Body of pancreas (tissue), 4 donors: ENCODE results near the gene HYAL1. TPM values are rescaled to one million over a fixed set of nuclear protein-coding genes. Genes with fewer than 3 reads are reported as not detected.

Experiments used
- ATAC-seq: fragments of 150-250 bp; one replicate; pipeline ENCODE4 v1.9.1; 2016
- DNase-seq, 4 donors: peaks; one replicate each; pipeline ENCODE4 v3.0.0-alpha.2; 2019
- H3K27ac ChIP-seq, 4 donors: fragments of 200-600 bp; sonication (generic); 1 replicate in 3 of 4; 2 replicates in 1 of 4; pipeline versions ENCODE4 v1.5.1 to v1.6.1; 2016 to 2019; ENCODE audit warnings: mild to moderate bottlenecking in 1 of 4, mixed read lengths in 1 of 4, moderate library complexity in 1 of 4
- H3K27me3 ChIP-seq, 2 donors: fragments of 200-600 bp; sonication (generic); one replicate each; pipeline ENCODE4 v1.6.0; 2016; ENCODE audit warnings: mild to moderate bottlenecking in 1 of 2
- H3K36me3 ChIP-seq, 2 donors: fragments of 200-600 bp; sonication (generic); replicated peaks in 1 of 2; 2 replicates each; pipeline ENCODE4 v1.5.1; 2016; ENCODE audit warnings: low read depth in 2 of 2; ENCODE audit not compliant: insufficient read depth in 1 of 2
- H3K4me1 ChIP-seq: fragments of 200-600 bp; sonication (generic); one replicate; pipeline ENCODE4 v1.6.0; 2016
- H3K4me3 ChIP-seq, 2 donors: fragments of 200-600 bp; sonication (generic); 1 replicate in 1 of 2; 2 replicates in 1 of 2; pipeline ENCODE4 v1.5.1; 2016 to 2019
- H3K9me3 ChIP-seq, 3 donors: fragments of 200-600 bp; sonication (generic); 1 replicate in 2 of 3; 2 replicates in 1 of 3; pipeline ENCODE4 v1.5.1; 2016
- POLR2A ChIP-seq, 3 donors: fragments of 450-650 bp; IDR thresholded peaks; one replicate each; pipeline ENCODE4 v1.6.1; 2016; ENCODE audit warnings: antibody characterized with exemption in 3 of 3, mild to moderate bottlenecking in 2 of 3
- WGBS, 2 donors: methylation state at CpG; one replicate each; pipeline ENCODE4 v1.1.5; 2017; 5-methylcytosine and 5-hydroxymethylcytosine counted together
- intact Hi-C: fragments of 100-400 bp; cut with DNase I; formaldehyde crosslinking; loops from one replicate; pipeline ENCODE4 v1.15.1; 2023
- total RNA-seq, 2 donors: library from RNA; depleted of rRNA; stranded (reverse); fragments of >200 nt; gene quantifications; one replicate each; pipeline ENCODE4 v1.1.0, GENCODE V29; 2016
- TF ChIP-seq, protein P1 (sequence below), 7 experiments: fragments of 450-650 bp in 4 of 7; fragments of 200-600 bp in 3 of 7; sonication (generic) in 3 of 7; IDR thresholded peaks; one replicate each; pipeline ENCODE4 v1.5.1; 2016 to 2019; ENCODE audit warnings: antibody characterized with exemption in 7 of 7

HYAL1 gene
- total RNA-seq, 2 donors from 2014 or later, result 13.0 to 20.4 TPM

DNA sequence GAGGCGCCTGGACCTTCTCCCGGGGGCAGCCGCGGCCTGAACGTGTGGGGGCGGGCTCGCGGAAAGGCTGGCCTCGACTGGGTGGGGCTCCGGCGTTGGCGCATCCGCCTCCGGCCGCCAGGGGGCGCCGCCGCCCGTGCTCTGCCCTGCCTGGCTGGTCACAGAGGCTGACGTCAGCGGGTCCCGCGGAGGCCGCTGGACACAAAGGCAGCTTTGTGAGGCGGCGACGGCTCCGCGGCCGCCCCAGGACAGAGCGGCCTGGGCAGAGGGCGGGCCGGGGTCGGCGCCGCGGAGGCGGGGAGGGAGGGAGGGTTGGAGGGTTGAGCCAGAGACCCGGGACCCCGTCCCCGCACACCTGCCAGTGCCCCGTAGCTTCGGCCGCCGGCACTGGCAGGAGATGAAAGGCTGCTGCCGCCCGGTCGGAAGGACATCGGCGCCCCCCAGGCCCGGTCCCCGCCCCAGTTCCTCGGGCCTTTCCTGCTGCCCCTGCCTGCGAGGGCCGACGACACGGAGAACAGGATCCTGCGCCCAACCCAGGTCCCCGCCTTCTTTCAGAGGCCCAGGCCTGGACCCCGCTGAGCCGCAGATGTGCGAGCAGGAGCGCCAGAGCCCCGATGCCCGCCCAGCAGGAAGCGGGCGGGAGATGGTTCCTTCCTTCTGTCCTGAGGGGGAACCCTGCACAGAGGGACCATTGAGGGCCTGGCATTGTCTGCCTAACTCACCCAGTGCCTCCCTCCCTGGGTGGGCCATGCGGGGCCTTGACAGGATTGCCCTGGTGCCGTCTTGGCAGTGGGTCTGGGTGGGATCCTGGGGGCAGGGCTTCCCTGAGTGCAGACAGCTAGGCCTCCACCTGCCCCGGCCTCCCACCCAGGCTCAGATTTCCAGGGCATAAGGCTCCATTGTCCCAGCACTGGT lies 43.1 kb downstream of the HYAL1 start:
- Histone ChIP-seq H3K4me3 (peak overlapping the region in 1 of 2 donors; percentile 10), H3K27ac (peak overlapping the region; percentile 91 to 94 (median 93)), H3K36me3 (peaks cover 4 to 14% of the 10 kb centered on the region in 2 donors), H3K27me3 (no peaks in the 10 kb centered on the region), H3K4me1 (peaks cover 39% of the 10 kb centered on the region), H3K9me3 (no peaks in the 10 kb centered on the region)
- ATAC-seq, result peak; percentile 82
- WGBS, 2 donors, result 1% methylated on average over 14 to 62 of the region's 70 CpGs
- DNase-seq, result peak; percentile 95 to 97 (median 96)
- TF ChIP-seq POLR2A (IDR thresholded peaks at IDR 0.05), result peak; percentile 69 to 81 (median 70)
- TF ChIP-seq, protein P1, sequence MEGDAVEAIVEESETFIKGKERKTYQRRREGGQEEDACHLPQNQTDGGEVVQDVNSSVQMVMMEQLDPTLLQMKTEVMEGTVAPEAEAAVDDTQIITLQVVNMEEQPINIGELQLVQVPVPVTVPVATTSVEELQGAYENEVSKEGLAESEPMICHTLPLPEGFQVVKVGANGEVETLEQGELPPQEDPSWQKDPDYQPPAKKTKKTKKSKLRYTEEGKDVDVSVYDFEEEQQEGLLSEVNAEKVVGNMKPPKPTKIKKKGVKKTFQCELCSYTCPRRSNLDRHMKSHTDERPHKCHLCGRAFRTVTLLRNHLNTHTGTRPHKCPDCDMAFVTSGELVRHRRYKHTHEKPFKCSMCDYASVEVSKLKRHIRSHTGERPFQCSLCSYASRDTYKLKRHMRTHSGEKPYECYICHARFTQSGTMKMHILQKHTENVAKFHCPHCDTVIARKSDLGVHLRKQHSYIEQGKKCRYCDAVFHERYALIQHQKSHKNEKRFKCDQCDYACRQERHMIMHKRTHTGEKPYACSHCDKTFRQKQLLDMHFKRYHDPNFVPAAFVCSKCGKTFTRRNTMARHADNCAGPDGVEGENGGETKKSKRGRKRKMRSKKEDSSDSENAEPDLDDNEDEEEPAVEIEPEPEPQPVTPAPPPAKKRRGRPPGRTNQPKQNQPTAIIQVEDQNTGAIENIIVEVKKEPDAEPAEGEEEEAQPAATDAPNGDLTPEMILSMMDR (IDR thresholded peaks at IDR 0.05), result peak; percentile 93 to 100 (median 100)
- intact Hi-C loops, result no loop called here

DNA sequence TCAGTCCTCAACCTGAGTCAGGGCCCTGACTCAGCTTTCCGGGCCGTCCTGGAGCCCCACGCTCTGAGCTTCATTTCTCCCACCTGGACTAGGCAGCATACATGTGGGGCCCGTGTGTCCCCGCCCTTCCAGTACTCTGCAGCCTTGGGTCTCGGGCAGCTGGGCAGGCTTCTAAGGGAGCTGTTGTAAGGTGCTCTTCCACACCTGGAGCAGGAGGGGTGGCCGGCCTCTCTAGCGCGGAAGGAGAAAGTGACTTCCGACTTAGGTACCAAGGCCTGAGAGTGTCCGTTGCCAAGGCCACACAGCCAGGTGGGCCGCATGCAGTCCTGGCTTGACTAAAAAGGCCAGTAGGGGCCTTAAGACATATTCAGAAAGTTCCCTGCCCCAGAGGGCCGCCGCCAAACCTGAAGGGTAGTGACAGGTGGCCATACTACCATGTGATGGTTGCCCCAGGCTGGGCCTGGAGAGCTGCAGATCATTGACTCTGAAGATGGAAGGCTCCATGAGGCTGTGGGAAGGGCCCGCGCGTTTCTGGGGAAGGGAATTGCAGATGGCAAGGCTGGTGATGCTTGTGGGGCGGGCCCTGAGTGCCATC lies 43.8 kb downstream of the HYAL1 start:
- Histone ChIP-seq H3K36me3 (peaks cover 4 to 14% of the 10 kb centered on the region in 2 donors), H3K27ac (peak overlapping the region; percentile 91 to 94 (median 93)), H3K4me3 (no peak overlapping the region), H3K4me1 (peaks cover 31% of the 10 kb centered on the region), H3K9me3 (no peaks in the 10 kb centered on the region), H3K27me3 (no peaks in the 10 kb centered on the region)
- TF ChIP-seq, protein P1 (IDR thresholded peaks at IDR 0.05), result no peak
- TF ChIP-seq POLR2A (IDR thresholded peaks at IDR 0.05), result no peak
- ATAC-seq (peak; percentile 2), DNase-seq (no peak)
- WGBS, 2 donors, result 41 to 52% methylated on average over 3 to 17 of the region's 18 CpGs
- intact Hi-C loops, result no loop called here

DNA sequence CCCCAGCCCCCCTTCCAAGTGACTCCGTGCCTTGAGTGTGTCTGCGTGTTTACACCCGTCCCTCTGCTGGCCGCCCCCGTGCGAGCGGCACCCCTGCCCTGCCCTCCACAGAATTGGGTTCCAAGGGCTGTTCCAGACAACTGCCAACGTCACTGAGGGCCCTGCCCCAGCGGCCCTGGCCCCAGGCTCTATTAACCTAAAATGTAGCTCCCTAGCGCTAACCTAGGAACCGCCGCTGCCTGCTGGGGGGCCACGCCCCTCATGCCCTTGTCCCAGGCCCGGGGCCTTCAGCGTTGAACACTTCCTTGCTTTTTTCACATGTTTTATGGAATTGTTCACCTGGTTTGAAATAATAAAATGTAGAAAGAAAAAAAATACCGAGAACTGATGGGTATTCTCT lies 44.4 kb downstream of the HYAL1 start:
- peaks cover 26% of the 10 kb centered on the region for H3K4me1 ChIP-seq
- intact Hi-C loops, result no loop called here
- 83 to 86% methylated on average over 16 of the region's 16 CpGs for WGBS, 2 donors
- TF ChIP-seq, protein P1 (IDR thresholded peaks at IDR 0.05), result no peak
- TF ChIP-seq POLR2A (IDR thresholded peaks at IDR 0.05), result no peak
- H3K4me3 ChIP-seq, result no peak overlapping the region
- peak overlapping the region in 3 of 4 donors; percentile 93 to 94 (median 93) for H3K27ac ChIP-seq
- DNase-seq (no peak), ATAC-seq (no peak)
- H3K9me3 ChIP-seq, result no peaks in the 10 kb centered on the region
- H3K27me3 ChIP-seq, result no peaks in the 10 kb centered on the region
- H3K36me3 ChIP-seq, result peaks cover 4 to 14% of the 10 kb centered on the region in 2 donors

DNA sequence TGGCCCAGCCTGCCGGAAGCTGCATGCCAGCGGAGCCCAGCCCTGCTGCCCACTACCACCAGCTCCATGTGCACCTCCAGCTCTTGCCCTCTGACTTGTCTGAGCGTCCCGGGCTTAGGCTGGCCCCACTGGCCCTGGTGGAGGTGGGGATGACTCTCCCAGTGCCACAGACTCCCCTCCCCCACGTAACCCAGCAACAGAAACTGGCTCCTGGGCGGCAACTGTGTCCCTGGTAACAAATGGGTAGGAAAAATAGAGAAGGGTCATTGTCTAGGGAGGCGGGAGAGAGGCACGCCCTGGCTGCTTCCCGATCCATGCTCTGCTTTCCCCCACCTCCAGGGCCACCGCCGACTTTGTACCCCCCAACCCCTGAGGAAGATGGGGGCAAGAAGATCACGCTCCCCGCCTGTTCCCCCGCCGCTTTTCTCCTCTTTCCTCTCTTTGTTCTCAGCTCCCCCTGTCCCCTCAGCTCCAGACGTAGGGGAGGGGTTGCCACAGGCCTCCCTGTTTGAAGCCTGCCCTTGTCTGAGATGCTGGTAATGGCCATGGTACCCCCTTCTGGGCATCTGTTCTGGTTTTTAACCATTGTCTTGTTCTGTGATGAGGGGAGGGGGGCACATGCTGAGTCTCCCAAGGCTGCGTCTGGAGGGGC lies 45.2 kb downstream of the HYAL1 start:
- peaks cover 4 to 14% of the 10 kb centered on the region in 2 donors for H3K36me3 ChIP-seq
- intact Hi-C loops, result no loop called here
- no peak for ATAC-seq
- WGBS, 2 donors, result 86 to 87% methylated on average over 15 to 17 of the region's 17 CpGs
- no peak for DNase-seq
- no peaks in the 10 kb centered on the region for H3K9me3 ChIP-seq
- TF ChIP-seq, protein P1 (IDR thresholded peaks at IDR 0.05), result no peak
- no peak for TF ChIP-seq POLR2A (IDR thresholded peaks at IDR 0.05)
- H3K27ac ChIP-seq, result no peak overlapping the region
- H3K27me3 ChIP-seq, result no peaks in the 10 kb centered on the region
- H3K4me1 ChIP-seq, result peaks cover 24% of the 10 kb centered on the region
- H3K4me3 ChIP-seq, result no peak overlapping the region
